ENCODE measurements around the gene ZCCHC2. TPM values are rescaled to one million over a fixed set of nuclear protein-coding genes. Genes with fewer than 3 reads are reported as not detected.

The ZCCHC2 gene
- total RNA-seq, 1 donor from 2014 or later, result 10.7 TPM

DNA sequence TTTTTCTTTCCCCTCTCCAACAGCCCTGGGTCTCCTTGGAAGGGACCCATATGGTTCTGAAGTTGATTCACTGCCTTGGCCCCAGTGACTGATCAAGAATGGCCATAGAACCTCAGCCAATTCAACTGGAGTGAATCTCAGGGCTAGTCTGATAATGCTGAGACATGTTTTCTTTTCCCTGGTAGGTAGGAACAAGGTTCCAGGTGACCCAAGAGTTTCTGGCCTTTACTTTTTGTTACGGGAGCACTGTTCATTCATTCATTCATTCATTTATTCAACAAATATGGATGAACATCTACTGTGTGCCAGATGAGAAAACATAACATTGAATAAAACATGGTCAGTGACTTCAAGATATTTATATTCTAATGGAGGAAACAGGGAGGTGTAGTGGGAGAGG, 3.1 kb upstream of the ZCCHC2 start:
- no peaks in the 10 kb centered on the region for H3K36me3 ChIP-seq (ENCODE audit: control insufficient read depth, insufficient read depth, low read length)
- no peak for DNase-seq (ENCODE audit: low read depth)
- TF ChIP-seq, protein P1, sequence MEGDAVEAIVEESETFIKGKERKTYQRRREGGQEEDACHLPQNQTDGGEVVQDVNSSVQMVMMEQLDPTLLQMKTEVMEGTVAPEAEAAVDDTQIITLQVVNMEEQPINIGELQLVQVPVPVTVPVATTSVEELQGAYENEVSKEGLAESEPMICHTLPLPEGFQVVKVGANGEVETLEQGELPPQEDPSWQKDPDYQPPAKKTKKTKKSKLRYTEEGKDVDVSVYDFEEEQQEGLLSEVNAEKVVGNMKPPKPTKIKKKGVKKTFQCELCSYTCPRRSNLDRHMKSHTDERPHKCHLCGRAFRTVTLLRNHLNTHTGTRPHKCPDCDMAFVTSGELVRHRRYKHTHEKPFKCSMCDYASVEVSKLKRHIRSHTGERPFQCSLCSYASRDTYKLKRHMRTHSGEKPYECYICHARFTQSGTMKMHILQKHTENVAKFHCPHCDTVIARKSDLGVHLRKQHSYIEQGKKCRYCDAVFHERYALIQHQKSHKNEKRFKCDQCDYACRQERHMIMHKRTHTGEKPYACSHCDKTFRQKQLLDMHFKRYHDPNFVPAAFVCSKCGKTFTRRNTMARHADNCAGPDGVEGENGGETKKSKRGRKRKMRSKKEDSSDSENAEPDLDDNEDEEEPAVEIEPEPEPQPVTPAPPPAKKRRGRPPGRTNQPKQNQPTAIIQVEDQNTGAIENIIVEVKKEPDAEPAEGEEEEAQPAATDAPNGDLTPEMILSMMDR (IDR thresholded peaks at IDR 0.05; ENCODE audit: insufficient read depth, low read length, poor library complexity, severe bottlenecking), result no peak
- H3K27me3 ChIP-seq (ENCODE audit: control insufficient read depth, insufficient read depth, low read length), result no peaks in the 10 kb centered on the region
- H3K4me3 ChIP-seq (ENCODE audit: low read depth, low read length), result no peak overlapping the region

DNA sequence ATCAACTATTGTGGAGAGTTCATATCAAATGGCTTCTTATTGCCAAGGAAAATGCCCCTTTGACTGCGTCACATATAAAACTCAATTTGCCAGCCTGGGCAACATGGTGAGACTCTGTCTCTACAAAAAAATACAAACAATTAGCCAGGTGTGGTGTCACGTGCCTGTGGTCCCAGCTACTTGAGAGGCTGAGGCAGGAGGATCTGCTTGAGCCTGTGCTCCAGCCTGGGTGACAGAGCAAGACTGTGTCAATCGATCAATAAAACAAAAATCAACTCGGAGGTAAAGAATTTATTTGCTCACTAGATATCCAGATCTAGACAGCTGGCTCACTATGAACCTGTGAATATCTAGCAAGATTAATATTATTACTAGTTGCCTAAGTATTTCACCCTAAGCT, 1.7 kb upstream of the ZCCHC2 start:
- DNase-seq (ENCODE audit: low read depth), result no peak
- Histone ChIP-seq H3K27me3 (ENCODE audit: control insufficient read depth, insufficient read depth, low read length) (no peaks in the 10 kb centered on the region), H3K4me3 (ENCODE audit: low read depth, low read length) (no peak overlapping the region), H3K36me3 (ENCODE audit: control insufficient read depth, insufficient read depth, low read length) (no peaks in the 10 kb centered on the region)
- TF ChIP-seq, protein P1 (IDR thresholded peaks at IDR 0.05; ENCODE audit: insufficient read depth, low read length, poor library complexity, severe bottlenecking), result no peak

DNA sequence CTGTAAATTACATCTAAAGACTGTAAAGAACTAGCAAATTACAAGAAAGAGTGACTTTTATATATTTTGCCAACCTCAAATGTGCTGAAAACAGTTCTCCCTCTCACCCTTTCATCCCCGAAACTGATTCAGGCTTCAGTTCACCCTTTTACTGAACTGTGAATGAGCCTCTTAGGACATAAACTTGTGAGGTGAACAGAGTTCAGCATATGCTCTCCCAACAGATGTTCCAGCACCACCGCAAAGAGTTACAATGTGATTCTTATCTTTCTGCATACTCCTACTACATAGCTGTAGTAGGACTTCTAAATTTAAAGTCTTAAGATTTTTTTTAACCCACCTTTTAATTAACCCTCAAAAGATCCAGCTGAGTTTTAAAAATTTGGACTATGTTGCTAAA, 1.2 kb upstream of the ZCCHC2 start:
- no peak for DNase-seq (ENCODE audit: low read depth)
- TF ChIP-seq, protein P1 (IDR thresholded peaks at IDR 0.05; ENCODE audit: insufficient read depth, low read length, poor library complexity, severe bottlenecking), result no peak
- Histone ChIP-seq H3K27me3 (ENCODE audit: control insufficient read depth, insufficient read depth, low read length) (no peaks in the 10 kb centered on the region), H3K4me3 (ENCODE audit: low read depth, low read length) (peak overlapping the region; percentile 63), H3K36me3 (ENCODE audit: control insufficient read depth, insufficient read depth, low read length) (no peaks in the 10 kb centered on the region)

DNA sequence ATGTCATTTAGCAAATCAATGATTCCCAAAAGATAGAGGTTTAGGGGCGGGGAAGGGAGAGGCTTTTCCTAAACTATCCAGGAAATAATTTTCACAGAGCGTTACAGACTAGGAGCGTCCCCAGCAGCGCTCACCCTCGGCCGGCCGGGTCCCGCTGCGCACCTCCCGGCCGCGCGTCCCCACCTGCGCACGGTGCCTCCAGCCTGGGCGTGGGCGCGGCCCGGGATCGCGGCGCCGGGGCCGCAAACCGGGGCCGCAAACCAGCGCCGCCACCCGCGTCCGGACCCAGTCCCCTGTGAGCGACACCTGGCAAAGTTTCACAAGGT, 684 bp upstream of the ZCCHC2 start:
- no peaks in the 10 kb centered on the region for H3K27me3 ChIP-seq (ENCODE audit: control insufficient read depth, insufficient read depth, low read length)
- TF ChIP-seq, protein P1 (IDR thresholded peaks at IDR 0.05; ENCODE audit: insufficient read depth, low read length, poor library complexity, severe bottlenecking), result no peak
- DNase-seq (ENCODE audit: low read depth), result no peak
- H3K4me3 ChIP-seq (ENCODE audit: low read depth, low read length), result peak overlapping the region; percentile 63
- H3K36me3 ChIP-seq (ENCODE audit: control insufficient read depth, insufficient read depth, low read length), result no peaks in the 10 kb centered on the region

DNA sequence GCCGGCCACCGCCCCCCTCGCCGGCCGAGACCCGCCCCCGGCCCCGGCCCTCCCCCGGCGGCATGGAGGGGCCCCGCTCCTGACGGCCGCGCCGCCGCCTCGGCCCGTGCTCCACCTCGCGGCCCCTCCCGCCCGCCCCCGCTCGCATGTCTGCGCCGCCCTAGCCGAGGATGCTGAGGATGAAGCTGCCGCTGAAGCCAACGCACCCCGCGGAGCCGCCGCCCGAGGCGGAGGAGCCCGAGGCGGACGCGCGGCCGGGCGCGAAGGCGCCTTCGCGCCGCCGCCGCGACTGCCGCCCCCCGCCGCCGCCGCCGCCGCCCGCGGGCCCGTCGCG, 397 bp downstream of the ZCCHC2 start:
- TF ChIP-seq, protein P1 (IDR thresholded peaks at IDR 0.05; ENCODE audit: insufficient read depth, low read length, poor library complexity, severe bottlenecking), result no peak
- H3K27me3 ChIP-seq (ENCODE audit: control insufficient read depth, insufficient read depth, low read length), result no peaks in the 10 kb centered on the region
- H3K36me3 ChIP-seq (ENCODE audit: control insufficient read depth, insufficient read depth, low read length), result no peaks in the 10 kb centered on the region
- no peak for DNase-seq (ENCODE audit: low read depth)
- peak overlapping the region; percentile 63 for H3K4me3 ChIP-seq (ENCODE audit: low read depth, low read length)

DNA sequence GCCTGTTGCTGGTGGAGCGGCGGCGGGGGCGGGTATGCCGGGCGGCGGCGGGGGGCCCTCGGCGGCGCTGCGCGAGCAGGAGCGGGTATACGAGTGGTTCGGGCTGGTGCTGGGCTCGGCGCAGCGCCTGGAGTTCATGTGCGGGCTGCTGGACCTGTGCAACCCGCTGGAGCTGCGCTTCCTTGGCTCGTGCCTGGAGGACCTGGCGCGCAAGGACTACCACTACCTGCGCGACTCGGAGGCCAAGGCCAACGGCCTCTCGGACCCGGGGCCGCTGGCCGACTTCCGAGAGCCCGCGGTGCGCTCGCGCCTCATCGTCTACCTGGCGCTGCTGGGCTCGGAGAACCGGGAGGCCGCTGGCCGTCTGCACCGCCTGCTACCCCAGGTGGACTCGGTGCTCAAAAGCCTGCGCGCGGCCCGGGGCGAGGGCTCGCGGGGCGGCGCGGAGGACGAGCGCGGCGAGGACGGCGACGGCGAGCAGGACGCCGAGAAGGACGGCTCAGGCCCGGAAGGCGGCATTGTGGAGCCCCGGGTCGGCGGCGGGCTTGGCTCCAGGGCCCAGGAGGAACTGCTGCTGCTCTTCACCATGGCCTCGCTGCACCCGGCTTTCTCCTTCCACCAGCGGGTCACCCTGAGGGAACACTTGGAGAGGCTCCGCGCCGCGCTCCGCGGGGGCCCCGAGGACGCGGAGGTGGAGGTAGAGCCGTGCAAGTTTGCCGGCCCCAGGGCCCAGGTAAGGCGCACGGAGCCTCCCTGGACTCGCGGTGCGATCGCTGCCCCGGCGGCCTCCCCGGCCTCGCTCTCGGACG, 1.0 kb downstream of the ZCCHC2 start:
- TF ChIP-seq, protein P1 (IDR thresholded peaks at IDR 0.05; ENCODE audit: insufficient read depth, low read length, poor library complexity, severe bottlenecking), result no peak
- Histone ChIP-seq H3K27me3 (ENCODE audit: control insufficient read depth, insufficient read depth, low read length) (no peaks in the 10 kb centered on the region), H3K4me3 (ENCODE audit: low read depth, low read length) (peak overlapping the region; percentile 63), H3K36me3 (ENCODE audit: control insufficient read depth, insufficient read depth, low read length) (no peaks in the 10 kb centered on the region)
- DNase-seq (ENCODE audit: low read depth), result no peak

Data from kidney epithelial cell (primary cell).